GM12865 (cell line): Measurements from ENCODE around the gene BIRC6.
"Not testable (repeated sequence)": the region's sequence is repeated elsewhere in the genome, so short reads cannot be mapped to it uniquely, and the experiment has no call there.

Source experiments
- DNase-seq: peaks from one replicate; pipeline ENCODE4 v3.0.0; 2010; ENCODE audit warnings: low read depth
- H3K4me3 ChIP-seq: 2 replicates; pipeline ENCODE4 v1.5.1; 2011; ENCODE audit warnings: mild to moderate bottlenecking, low read depth, low read length, control low read depth
- CTCF ChIP-seq: IDR thresholded peaks from 2 replicates; pipeline ENCODE4 v1.5.1; 2011; ENCODE audit warnings: low read length, control low read depth, low read depth, inconsistent platforms; ENCODE audit not compliant: insufficient read depth; ENCODE audit errors: missing control alignments

The BIRC6 gene

GRCh38 chr2:32366595-32366994 is 9.8 kb downstream of the BIRC6 start:
- DNase-seq: no peak

GRCh38 chr2:32369222-32369621 is 12.4 kb downstream of the BIRC6 start:
- TF ChIP-seq CTCF: no peak

More at GRCh38 chr2:32366595-32366994, 9.8 kb downstream of the BIRC6 start:
- no peak for TF ChIP-seq CTCF
- H3K4me3 ChIP-seq: no peak overlapping the region

GRCh38 chr2:32370942-32371341 is 14.1 kb downstream of the BIRC6 start:
- not testable (repeated sequence) for H3K4me3 ChIP-seq, DNase-seq

More at GRCh38 chr2:32369222-32369621, 12.4 kb downstream of the BIRC6 start:
- H3K4me3 ChIP-seq: no peak overlapping the region
- DNase-seq: no peak

- no peak for TF ChIP-seq CTCF
- DNase-seq: no peak
- H3K4me3 ChIP-seq: no peak overlapping the region
Observed at GRCh38 chr2:32372519-32373182, 15.8 kb downstream of the BIRC6 start.

GRCh38 chr2:32375228-32375892 is 18.5 kb downstream of the BIRC6 start:
- no peak overlapping the region for H3K4me3 ChIP-seq
- TF ChIP-seq CTCF: no peak
- DNase-seq: no peak

GRCh38 chr2:32376756-32377155 is 19.9 kb downstream of the BIRC6 start:
- no peak for DNase-seq
- TF ChIP-seq CTCF: no peak
- no peak overlapping the region for H3K4me3 ChIP-seq

- no peak for DNase-seq
- H3K4me3 ChIP-seq: no peak overlapping the region
- no peak for TF ChIP-seq CTCF
Observed at GRCh38 chr2:32377928-32378327, 21.1 kb downstream of the BIRC6 start.
